HG02678 (cell line): Measurements from ENCODE around the gene MCIDAS.

ENCODE experiments used
- ATAC-seq: cut with Tn5 transposase; IDR thresholded peaks from one replicate; pipeline ENCODE4 v1.9.1; 2021; ENCODE audit warnings: mild to moderate bottlenecking, moderate library complexity; ENCODE audit not compliant: unreplicated experiment

The MCIDAS gene

DNA sequence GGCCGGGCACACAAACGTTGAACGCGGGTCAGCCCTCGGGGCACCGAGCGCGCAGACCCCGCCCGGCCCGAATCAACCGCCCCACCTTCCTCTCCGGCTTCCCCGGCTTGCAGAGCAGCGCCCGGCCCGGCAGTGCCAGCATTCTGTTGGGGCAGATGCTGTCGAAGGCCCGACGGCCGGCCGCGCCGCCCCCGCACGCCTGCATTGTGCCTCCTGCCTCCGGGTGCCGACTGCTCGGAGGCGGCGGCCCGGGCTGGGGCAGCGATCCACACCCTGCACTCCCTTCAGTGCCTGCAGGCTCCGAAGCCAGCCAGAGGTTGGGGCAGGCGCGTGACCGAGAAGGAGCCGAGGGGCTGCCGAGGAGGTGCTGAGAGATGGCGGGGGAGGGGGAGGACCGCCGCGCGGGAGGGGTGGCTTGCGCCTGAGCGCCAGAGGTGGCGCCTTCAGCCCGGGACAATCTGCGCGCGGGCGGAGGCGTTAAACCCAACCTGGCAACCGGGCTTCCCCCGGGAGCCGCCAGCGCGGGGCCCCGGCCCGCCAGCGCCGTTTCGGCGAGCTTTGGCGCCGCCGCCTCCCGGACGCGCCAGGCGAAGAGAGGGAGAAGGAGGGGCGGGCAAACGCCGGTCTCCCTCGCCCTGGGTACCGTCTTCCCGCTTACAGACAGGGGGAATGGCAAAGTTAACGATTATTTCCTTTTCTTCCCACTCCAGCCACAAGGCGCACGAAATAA is at the start of gene MCIDAS:
Gene MCIDAS, minus strand, starts transcription at position 382 of the 730 bp plus-strand sequence. Its CDS starts 177 bp downstream, at position 205.
- ATAC-seq, result peak; percentile 44

DNA sequence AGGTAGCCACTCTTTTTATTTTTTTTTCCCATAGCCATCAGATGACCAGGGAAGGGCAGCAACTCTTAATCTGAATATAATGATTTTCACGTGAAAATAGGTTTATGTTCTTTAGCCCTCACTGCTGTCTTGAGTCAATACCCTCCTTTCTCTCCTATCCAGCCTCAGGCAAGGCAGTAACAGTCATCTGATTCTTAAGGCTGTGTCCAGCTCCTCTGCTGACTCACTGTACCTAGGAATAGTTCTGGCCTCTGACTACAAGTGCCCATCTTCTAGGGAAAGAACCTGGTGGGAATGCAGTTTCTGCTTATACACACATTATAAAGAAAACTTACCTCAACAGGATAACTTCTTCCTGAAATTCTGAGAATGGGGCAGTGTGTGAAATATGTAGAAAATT is 49.7 kb upstream of the MCIDAS start:
- no peak for ATAC-seq

DNA sequence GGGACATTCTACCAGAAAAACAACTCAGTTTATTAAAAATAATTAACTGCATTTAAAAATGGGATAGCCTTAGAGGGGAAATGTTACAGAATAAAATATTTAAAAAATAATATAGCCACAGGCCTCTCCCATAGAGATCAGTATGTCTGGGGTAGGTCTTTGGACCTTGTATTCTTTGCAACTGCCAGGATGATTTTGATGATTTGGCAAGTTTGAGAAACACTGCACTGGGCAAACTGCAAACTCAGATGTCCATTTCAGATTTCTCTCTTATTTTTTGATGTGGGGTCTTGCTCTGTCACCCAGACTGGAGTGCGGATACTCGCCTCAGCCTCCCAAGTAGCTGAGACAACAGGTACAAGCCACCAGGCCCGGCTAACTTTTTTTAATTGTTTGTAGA is 31.2 kb upstream of the MCIDAS start:
- ATAC-seq, result no peak

DNA sequence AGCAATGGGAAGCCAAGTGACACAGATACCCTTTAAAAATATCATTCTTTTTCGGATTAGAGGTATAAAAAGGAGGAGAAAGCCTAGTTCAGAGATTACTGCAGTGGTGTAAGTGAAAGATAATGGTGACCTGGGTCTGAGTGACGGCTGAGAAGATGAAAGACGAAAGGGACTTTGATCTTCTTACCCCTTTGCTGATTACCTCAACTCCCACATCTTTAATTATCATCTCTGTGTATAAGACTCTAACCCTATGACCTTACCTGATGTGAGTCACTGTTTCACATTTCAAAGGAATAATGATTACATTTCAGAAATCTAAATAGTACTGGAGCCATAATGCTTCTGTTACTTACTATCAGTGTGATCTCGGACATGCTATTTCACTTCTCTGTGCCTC is 27.7 kb upstream of the MCIDAS start:
- ATAC-seq, result no peak

DNA sequence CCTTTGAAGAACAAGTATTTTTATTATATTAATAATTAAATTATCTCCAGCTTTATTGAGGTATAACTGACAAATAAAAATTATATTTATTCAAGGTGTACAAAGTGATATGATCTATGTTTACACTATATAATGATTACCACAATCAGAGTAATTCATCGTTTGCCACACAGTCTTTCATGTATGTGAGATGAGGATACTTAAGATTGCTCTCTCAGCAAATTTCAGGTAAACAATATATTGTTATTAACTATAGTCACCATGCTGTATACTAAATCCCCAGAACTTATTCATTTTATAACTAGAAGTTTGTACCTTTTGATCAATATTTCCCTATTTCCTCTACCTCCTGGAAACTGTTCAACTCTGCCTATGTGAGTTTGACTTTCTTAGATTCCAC is 22.9 kb upstream of the MCIDAS start:
- no peak for ATAC-seq

DNA sequence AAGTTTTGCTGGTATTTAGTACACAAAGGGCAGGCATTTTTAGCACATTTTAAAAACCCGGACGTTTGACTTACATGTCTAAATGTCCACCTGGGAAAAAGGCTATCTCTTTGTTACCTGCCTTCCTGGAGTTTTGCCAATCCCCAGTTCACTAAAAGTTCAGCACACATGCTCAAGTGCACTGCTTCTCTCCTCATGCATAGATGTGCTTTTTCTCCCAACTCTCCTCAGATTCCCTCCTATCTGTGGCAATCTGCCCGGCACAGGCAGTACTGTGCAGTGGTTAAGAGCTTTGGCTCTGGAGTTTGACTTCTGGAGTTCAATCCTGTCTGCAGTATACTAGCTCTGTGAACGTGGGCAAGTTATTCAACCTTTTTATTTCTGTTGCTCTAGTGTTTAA is 14.6 kb upstream of the MCIDAS start:
- ATAC-seq, result no peak

DNA sequence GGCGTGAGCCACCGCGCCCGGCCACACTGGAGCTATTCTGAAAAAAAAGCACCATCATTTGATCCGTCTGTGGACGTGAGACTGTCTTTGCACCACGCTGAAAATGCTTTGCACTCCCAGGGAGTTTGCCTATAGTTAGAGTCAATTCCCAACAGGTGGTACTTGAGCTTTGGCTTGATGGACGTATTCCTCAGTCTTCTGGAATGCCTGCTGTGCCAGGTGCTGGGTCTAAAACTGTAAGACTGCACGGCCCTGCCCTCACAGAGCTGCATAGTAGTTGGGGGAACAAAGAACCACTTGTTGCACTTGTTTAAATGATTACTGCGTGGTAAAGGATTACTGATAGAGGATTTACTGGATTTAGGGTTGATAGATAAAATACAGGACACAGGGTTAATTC is 9.7 kb upstream of the MCIDAS start:
- no peak for ATAC-seq

DNA sequence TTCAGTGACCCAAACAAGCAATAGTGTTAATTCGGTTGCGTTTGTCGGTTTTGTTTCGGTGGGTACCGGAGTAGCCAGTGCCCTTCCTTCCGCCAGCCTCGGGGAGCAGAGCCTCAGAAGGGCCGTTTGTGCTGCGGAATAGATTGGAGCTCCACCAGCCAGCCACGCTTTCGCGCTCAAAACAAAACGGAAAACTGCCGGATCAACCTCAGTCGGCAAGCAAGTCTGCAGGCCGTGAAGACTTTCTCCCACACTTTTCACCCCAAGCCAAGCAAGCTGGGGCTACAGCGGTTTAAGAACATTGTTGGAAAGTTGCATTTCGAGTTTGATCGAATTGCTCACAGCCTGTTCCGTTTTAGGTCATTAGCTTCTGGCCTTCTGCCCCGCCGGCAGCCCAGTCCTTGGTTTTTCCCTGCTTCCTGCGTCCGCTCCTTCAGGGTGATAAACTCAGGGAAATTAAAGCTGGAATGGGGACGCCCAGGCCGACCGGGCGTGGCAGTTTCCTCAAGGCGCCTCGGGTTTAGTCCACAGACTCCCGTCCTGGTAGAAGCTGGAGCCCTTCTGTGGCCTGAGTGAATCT is 7.1 kb upstream of the MCIDAS start:
- no peak for ATAC-seq

DNA sequence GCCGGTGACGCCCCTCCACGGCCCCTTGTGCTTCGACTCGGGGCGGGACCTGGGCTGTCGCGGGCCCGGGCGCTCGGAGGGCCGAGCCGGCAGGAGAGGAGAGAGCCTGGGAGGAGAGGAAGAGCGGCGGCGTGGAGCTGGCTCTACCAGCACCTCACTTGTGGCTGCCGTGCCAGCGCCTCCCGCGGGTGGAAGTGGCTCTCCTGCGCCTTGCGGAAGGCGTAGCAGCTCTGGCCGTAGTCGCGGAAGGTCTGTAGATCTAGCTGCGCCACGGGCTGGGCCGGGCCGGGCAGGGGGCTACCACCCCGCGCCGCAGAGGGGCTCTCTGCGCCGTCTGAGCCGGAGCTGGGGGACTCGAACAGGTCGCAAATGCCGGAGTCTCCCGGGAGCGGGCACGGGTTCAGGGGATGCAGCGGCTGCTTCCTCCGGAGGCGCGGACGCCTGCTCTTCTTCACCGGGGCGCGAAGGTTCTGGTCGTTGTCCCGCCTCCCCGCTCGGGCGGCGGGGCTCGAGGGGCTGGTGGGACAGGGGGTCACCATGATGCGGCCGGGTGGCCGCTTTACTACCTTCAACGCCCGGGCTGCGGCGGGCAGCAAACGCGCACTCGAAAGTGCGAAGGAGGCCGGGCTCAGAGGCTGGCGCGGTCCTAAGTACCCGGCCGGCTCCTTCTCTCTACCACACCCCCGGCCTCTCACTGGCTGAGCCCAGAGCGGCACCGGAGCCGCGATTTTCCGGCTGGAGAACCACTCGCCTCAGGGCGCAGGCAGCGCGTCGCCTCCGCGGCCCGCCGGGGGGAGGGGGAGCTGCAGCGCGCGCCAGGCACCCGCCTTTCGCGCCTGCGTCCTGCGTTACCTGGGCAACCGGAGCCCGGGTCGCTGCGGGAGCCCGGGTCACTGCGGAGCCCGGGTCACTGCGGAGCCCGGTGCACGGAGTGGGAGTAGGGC is 6.1 kb upstream of the MCIDAS start, which contains the start of gene CCNO:
Gene CCNO, minus strand, starts transcription at position 624 of the 944 bp plus-strand sequence. Its CDS starts 85 bp downstream, at position 539.
- peak; percentile 67 for ATAC-seq

DNA sequence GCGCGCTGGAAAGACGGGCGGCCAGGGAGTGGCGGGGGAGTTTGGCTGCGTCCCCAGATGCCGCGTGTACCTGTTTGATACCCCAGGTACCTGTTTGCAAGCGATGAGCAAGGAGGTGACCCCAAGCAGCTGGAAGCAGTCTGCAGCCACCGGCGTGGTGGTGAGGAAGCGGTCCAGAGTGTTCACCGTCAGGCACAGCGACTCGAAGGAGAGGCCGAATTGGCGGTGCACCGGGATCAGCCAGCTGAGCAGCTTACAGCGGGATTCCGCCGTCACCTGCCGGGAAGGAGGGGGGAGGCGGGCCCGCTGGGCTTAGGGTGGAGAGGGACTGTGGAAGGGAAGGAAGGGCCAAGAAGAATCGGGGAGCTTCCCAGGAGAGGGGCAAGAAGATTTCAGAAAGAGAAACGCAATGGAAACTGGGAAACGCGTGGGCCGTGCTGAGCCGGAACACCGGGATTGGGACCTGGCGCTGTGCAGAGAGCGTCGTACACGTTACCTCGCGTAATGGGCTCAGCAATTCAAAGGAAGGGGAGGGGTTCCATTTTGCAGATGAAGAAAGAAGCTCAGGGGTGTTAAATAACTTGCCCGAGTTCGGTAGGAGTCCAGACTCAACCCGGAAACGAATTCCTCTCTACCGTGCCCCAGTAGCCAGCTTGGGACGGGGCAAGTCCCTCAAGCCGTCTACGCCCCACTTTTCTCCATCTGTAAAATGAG is 5.3 kb upstream of the MCIDAS start:
- ATAC-seq, result peak; percentile 16

DNA sequence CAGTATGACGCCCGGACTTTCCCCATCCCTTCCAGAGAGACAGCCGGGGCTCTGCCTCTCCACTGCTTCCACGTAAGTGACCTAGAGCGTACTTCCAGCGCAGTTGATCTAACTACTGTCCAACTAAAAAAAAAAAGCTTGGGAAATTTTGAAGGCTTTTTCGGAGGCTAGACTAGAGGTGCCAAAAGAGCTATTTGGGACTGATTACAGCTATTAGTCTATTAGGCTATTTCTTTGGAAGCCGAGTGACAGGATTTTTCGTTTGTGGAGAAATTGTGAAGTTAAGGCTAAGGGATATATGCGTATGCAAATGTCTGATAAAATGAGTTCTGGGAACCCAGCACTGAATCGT is 4.8 kb upstream of the MCIDAS start:
- ATAC-seq, result no peak

DNA sequence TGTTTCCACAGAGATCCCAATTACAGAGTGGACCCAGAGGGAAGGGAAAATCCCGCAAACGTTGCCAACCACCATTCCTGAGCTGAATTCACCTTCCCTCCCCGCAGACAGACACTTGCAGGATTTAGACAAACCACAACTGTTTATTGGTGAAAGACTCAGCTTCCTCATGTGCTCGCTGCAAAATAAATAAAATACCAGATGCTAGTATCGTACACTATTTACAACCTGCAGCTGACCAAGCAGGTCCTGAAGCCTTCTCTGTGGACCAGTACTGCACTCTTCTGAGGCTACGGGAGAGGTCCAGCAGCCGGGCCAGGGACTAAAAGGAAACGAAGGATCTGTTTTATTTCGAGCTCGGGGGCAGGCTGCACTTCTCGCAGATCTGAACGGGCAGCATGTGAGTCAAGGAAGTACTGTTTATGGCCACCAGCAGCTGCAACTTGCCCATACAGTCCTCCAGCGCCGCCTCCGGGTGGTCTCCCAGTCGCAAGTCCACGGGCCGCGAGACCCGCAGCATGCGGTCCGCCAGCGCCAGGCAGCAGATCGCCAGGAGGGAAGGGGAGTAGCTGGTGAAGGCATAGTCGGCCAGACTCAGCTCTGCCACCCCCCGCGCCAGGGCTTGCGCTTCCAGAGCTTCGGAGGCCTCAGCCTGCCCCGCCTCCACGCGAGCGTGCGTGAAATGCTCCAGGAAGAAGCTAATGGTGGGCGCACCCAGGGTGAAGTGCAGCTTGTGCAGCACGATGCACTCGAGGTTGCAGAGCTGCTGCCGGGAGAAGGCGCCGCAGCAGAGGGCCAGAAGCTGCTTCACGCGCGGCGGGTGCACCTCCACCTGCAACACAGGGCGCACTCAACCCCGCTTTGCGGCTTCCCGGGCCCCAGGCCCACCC is 4.2 kb upstream of the MCIDAS start:
- ATAC-seq, result no peak

DNA sequence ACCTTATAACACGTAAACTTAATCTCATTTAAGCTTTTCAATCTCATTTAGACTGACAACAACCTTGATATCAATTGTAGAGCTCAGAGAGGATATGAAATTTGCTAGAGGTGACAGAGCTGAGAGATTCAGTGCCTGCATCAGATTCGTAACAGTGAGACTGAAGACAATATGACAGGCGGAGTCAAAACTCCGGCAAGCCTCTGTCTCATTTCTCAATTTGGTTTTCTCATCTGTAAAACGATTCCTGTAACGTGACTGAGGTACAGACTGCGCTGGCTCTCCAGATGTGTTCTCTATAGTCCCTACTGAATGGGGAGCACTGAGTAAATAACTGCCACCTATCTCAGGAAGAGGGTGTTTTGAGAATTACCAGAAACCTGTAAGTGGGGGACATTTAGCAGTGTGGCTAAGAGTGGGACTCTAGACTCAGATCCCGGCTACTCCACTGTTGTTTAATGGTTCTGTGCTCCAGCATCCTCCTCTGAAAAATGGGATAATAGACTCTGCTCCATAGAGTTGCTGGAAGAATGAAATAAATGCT is 3.0 kb upstream of the MCIDAS start:
- no peak for ATAC-seq

DNA sequence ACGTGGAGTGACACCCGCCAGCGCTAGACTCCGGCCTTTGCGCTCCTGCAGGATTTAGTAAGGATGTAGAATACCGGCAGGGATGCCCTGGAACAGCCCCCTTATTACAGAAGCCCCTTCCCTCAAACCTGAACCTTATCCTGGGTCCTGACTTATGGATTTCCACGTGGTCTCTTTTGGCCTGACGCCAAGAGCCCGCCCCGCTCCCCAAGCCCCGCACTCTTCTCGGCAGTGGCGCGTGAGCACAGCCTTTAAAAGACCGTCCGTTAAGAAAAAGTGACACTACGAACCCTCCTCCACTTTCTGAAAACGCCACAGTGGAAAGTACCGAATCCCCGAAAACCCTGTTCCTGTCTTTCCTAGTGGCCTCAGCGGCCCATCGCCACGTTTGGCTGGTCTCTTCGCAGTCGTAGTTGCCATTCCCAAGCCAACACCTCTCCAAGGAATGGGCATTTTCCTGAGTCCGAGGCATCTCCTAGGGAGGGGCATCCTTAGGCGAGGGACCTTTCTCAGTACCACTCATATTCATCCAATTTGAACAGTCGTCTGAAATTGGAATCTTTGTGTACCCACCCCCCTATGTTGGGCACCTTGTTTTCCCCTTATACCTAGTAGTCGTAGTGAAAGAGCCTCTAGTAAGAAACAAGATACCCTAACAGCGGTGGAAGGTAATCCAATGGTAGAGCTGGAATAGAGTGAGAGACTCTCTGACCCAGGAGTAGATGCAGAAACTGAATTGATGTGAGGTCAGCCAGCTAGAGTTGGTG is 732 bp upstream of the MCIDAS start:
- ATAC-seq, result no peak

DNA sequence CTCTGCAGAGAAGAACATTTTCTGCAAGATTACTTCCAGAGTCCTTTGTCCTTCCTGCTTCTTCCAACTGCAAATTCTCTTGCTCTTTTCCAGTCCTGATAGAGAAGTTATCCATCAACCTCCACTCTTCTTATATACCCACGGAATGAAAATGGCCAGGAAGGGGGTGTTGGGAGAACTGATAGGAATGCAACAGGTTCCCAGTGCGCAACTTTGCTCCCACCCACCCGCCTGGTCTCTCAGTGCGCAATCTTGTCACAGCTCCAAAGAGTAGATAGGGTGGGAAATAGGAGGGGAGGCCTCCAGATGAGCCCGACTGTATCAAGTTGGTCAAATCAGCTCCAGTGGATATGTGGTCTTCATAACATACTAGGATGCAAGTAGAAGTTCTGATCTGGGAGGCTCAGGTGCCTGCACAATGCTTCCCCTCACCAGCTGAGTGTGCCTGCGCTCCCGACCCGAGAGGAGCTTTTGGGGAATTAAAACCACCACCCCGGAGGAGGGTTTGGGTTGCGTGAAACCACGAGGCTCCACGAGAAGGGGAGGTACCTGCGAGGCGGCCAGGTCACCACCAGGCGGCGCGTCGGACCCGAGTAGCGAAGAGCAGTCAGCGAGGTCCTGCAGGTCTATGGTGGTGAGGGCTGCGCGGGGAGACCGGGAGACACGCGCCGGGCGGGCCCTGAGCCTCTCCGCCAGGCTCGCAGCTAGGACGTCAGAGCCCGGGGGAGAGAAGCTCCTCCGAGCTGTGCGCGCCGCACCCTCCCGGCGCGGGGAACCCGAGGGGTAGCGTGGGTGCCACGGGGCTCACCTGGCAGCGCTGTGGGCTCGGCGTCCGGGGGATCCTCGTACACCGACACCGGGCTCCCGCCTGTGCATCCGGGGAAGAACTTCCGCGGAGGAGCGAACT is 835 bp downstream of the MCIDAS start:
- peak; percentile 54 for ATAC-seq

DNA sequence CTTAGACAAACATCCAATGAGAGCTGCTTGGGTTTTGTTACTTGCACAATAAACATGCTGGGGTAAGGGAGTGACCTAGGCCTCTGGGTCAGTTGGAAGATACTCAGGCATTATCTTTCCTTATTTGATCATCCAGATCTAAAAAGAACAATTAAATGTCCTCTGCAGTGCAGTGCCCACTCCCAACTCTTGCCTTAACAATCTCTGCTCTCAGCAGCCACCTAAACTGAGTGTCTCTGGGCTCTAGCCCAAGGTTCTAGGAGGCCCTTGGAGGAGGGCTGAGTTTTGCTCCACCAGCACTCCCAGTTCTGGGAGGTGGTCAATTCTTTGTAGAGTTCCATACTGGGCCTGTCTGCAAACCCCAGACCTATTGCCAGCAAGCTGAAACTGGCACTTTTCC is 1.8 kb downstream of the MCIDAS start:
- ATAC-seq, result no peak

DNA sequence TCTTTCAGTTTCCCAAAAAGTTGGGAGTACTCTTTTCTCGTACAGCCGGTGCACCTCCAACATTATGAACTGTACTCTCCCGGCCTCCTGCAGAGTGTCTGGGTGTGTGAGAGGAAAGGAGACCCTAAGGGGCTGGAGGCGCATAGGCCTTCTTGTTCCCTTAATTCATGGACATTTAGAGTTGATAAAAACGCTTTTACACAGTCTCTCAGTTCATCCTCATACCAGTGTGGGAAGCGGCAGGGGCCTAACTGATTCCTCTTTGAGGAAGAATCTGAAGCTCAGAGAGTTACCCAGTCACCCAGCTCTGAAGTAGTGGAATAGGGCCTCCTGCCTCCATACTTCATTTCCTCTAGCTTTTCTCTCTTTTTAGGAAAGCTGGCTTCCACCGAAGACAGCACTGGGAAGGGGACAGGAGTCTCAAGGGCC is 3.3 kb downstream of the MCIDAS start:
- no peak for ATAC-seq
